Measurements from ENCODE around the gene SLC7A10.

The SLC7A10 gene

GRCh38 chr19:33196446-33197193 lies 29.0 kb downstream of the SLC7A10 start:
- ATAC-seq (ENCODE audit: insufficient read depth, low read depth) (no peak), DNase-seq (no peak)
- Histone ChIP-seq H3K9me3 (ENCODE audit: insufficient read depth, low read length, severe bottlenecking) (no peaks in the 10 kb centered on the region), H4K20me1 (ENCODE audit: insufficient read depth, low read length) (no peaks in the 10 kb centered on the region), H3K9ac (ENCODE audit: low read depth, low read length) (no peak overlapping the region), H3K27me3 (ENCODE audit: insufficient read depth, low read length, poor library complexity) (no peaks in the 10 kb centered on the region), H2AFZ (ENCODE audit: low read depth, low read length) (no peak overlapping the region), H3K4me3 (ENCODE audit: low read depth in 1 of 2, low read length in 2 of 2) (no peak overlapping the region), H3K27ac (ENCODE audit: low read length) (no peak overlapping the region), H3K4me1 (ENCODE audit: insufficient read depth, low read length) (no peaks in the 10 kb centered on the region), H3K4me2 (ENCODE audit: insufficient read depth, low read length) (no peak overlapping the region), H3K79me2 (ENCODE audit: insufficient read depth, low read length) (no peaks in the 10 kb centered on the region), H3K36me3 (ENCODE audit: insufficient read depth, low read length) (no peaks in the 10 kb centered on the region)
- no peak for TF ChIP-seq CTCF (IDR thresholded peaks at IDR 0.05; ENCODE audit: borderline replicate concordance, extremely low read depth, low read length, poor library complexity, severe bottlenecking)
- no peak for TF ChIP-seq EZH2 (IDR thresholded peaks at IDR 0.05; ENCODE audit: borderline replicate concordance, low read depth, low read length, severe bottlenecking)

- Histone ChIP-seq H3K9me3 (ENCODE audit: insufficient read depth, low read length, severe bottlenecking) (no peaks in the 10 kb centered on the region), H3K36me3 (ENCODE audit: insufficient read depth, low read length) (no peaks in the 10 kb centered on the region), H3K9ac (ENCODE audit: low read depth, low read length) (no peak overlapping the region), H2AFZ (ENCODE audit: low read depth, low read length) (no peak overlapping the region), H3K79me2 (ENCODE audit: insufficient read depth, low read length) (no peaks in the 10 kb centered on the region), H3K27me3 (ENCODE audit: insufficient read depth, low read length, poor library complexity) (no peaks in the 10 kb centered on the region), H3K27ac (ENCODE audit: low read length) (no peak overlapping the region), H4K20me1 (ENCODE audit: insufficient read depth, low read length) (no peaks in the 10 kb centered on the region), H3K4me1 (ENCODE audit: insufficient read depth, low read length) (no peaks in the 10 kb centered on the region), H3K4me2 (ENCODE audit: insufficient read depth, low read length) (no peak overlapping the region), H3K4me3 (ENCODE audit: low read depth in 1 of 2, low read length in 2 of 2) (no peak overlapping the region)
- TF ChIP-seq EZH2 (IDR thresholded peaks at IDR 0.05; ENCODE audit: borderline replicate concordance, low read depth, low read length, severe bottlenecking), result no peak
- TF ChIP-seq CTCF (IDR thresholded peaks at IDR 0.05; ENCODE audit: borderline replicate concordance, extremely low read depth, low read length, poor library complexity, severe bottlenecking), result no peak
- ATAC-seq (ENCODE audit: insufficient read depth, low read depth) (no peak), DNase-seq (no peak)
Observed at GRCh38 chr19:33195645-33196347, 29.9 kb downstream of the SLC7A10 start.

DNA sequence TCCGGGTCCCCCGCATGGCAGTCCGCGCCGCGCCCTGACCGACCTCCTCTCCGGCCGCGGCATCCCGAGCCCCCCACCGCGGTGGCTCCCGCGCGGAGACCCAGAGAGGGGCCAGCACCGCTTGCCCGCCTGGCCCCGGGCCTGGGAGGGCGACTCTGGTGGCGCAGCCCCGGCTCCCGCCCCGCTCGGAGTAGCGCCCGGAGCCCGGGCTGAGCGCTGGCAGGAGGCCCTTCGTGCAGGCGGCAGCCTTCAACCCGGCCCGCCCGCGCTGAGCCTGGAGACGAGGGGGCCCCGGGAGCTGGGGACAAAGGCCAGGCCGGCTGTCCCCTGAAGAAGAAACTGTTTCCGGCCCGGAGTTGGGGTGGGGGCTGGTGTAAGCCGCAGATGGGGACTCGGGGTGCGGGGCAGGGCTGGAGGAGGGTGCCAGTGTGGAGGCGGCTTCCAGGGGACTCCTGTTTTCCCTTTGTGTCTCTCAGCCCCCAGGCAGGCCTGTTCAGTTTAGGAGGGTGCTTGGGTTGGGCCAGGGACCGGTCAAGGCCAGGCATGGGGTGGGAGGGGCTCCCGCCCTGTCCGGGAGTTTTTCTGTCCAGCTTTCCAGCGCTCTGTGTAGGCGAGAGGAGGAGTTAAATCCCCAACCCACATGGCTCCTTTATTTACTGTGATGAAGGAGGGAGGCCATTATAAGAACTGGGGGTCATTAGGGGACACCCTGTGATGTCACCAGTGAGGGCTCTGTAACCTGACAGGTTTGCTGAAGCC lies 30.6 kb downstream of the SLC7A10 start:
- Histone ChIP-seq H3K27me3 (ENCODE audit: insufficient read depth, low read length, poor library complexity) (no peaks in the 10 kb centered on the region), H2AFZ (ENCODE audit: low read depth, low read length) (no peak overlapping the region), H3K4me2 (ENCODE audit: insufficient read depth, low read length) (no peak overlapping the region), H3K9ac (ENCODE audit: low read depth, low read length) (no peak overlapping the region), H3K9me3 (ENCODE audit: insufficient read depth, low read length, severe bottlenecking) (no peaks in the 10 kb centered on the region), H3K4me1 (ENCODE audit: insufficient read depth, low read length) (no peaks in the 10 kb centered on the region), H3K79me2 (ENCODE audit: insufficient read depth, low read length) (no peaks in the 10 kb centered on the region), H3K4me3 (ENCODE audit: low read depth in 1 of 2, low read length in 2 of 2) (no peak overlapping the region), H3K36me3 (ENCODE audit: insufficient read depth, low read length) (no peaks in the 10 kb centered on the region), H3K27ac (ENCODE audit: low read length) (no peak overlapping the region), H4K20me1 (ENCODE audit: insufficient read depth, low read length) (no peaks in the 10 kb centered on the region)
- ATAC-seq (ENCODE audit: insufficient read depth, low read depth), result no peak
- DNase-seq, result no peak
- TF ChIP-seq EZH2 (IDR thresholded peaks at IDR 0.05; ENCODE audit: borderline replicate concordance, low read depth, low read length, severe bottlenecking), result no peak
- TF ChIP-seq CTCF (IDR thresholded peaks at IDR 0.05; ENCODE audit: borderline replicate concordance, extremely low read depth, low read length, poor library complexity, severe bottlenecking), result no peak
